CD4-positive, alpha-beta T cell treated with Interleukin-4 for 1 hour (primary cell): ENCODE results near the gene EXOC4.
"Not testable (repeated sequence)": the region's sequence is repeated elsewhere in the genome, so short reads cannot be mapped to it uniquely, and the experiment has no call there.

Source experiments
- DNase-seq, 2 donors: peaks; one replicate each; pipeline ENCODE4 v3.0.0-alpha.2; 2020 to 2022

The EXOC4 gene

GRCh38 chr7:133320891-133321290, 68.0 kb downstream of the EXOC4 start:
- no peak for DNase-seq

- not testable (repeated sequence) for DNase-seq
These were observed 68.5 kb downstream of the EXOC4 start for GRCh38 chr7:133321366-133321765.

DNA sequence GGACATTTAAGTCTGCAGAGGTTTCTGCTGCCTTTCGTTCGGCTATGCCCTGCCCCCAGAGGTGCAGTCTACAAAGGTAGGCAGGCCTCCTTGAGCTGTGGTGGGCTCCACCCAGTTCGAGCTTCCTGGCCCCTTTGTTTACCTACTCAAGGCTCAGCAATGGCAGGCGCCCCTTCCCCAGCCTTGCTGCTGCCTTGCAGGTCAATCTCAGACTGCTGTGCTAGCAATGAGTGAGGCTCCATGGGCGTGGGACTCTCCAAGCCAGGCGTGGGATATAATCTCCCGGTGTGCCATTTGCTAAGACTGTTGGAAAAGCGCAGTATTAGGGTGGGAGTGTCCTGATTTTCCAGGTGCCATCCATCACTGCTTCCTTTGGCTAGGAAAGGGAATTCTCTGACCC, 73.9 kb downstream of the EXOC4 start:
- DNase-seq: not testable (repeated sequence)

- DNase-seq: not testable (repeated sequence)
These were observed 75.1 kb downstream of the EXOC4 start for GRCh38 chr7:133328021-133328420.

DNA sequence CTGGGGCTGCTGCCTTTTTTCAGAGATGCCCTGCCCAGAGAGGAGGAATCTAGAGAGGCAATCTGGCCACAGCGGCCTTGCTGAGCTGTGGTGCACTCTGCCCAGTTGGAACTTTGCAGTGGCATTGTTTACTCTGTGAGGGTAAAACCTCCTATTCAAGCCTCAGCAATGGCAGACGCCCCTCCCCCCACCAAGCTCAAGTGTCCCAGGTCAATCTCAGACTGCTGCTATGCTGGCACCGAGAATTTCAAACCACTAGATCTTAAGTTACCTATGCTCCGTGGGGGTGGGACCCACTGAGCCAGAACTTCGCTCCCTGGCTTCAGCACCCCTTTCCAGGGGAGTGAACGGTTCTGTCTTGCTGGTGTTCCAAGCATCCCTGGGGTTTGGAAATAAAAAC, 77.2 kb downstream of the EXOC4 start:
- no peak for DNase-seq

GRCh38 chr7:133331861-133332260, 79.0 kb downstream of the EXOC4 start:
- no peak for DNase-seq

- DNase-seq: no peak
These were observed 86.9 kb downstream of the EXOC4 start for GRCh38 chr7:133339772-133340171.

GRCh38 chr7:133344275-133344674, 91.4 kb downstream of the EXOC4 start:
- DNase-seq: no peak

DNA sequence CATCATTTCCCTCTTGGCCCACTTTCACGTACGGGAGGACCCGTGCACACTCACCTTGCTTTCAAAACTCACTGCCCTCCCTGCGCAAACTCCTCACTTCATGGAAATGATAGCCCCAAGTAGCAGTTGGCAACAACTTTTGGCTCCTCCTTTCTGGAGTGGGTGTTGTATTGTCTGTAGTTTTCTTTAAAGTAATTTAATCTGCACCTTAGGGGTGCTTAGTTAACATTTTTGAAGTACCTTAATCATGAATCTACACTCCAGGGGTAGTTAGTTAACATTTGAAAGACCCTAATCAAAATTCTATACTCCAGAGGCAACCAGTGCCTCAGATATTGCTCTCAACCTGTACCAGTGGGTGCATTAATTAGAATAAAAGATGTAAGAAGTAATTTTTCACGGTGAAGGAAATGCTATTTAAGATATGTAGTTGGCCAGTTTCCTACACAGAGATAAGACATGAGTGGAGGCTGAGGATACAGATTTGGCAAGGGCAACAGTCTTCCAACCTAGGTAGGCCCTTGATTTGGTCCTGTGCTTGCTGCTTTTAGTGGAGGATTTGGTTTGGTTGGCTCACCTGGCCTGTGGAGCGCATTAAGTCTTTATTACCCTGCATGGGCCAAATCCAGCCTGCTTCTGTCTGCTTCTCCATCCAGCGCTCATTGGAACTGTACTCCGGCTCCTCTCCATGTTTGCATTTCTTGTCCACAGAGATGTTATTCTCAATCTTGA, 93.0 kb downstream of the EXOC4 start:
- no peak for DNase-seq

GRCh38 chr7:133348250-133348649, 95.4 kb downstream of the EXOC4 start:
- DNase-seq: no peak

DNA sequence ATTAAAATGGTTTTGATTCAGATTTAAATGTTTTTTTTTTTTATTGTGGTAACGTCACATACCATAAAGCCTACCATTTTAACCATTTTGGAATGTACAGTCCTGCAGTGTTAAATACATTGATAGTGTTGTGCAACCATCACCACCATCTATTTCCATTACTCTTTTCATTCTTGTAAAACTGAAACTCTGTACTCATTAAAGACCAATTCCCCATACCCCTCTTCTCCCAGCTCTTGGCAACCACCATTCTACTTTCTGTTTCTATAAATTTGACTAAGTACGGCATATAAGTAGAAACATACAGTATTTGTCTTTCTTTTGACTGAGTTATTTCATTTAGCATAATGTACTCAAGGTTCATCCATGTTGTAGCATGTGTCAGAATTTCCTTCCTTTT, 96.2 kb downstream of the EXOC4 start:
- no peak for DNase-seq

- no peak for DNase-seq
These were observed 99.6 kb downstream of the EXOC4 start for GRCh38 chr7:133352430-133352829.

DNA sequence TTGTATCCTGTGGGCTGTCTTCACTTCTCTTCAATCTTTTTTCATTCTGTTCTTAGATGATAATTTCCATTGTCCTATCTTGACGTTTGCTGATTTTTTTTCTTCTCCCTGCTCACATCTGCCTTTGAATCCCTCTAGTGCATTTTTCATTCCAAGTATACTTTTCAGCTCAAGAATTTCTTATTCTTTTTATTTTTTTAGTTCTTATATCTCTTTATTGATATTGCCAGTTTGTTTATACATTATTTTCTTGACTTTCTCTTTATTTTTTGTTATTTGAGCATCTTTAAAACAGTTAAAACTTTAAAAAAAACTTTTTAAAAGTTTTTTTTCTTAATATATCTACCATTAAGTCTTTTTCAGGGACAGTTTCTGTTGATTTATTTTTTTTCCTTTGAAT, 100.9 kb downstream of the EXOC4 start:
- DNase-seq: no peak

DNA sequence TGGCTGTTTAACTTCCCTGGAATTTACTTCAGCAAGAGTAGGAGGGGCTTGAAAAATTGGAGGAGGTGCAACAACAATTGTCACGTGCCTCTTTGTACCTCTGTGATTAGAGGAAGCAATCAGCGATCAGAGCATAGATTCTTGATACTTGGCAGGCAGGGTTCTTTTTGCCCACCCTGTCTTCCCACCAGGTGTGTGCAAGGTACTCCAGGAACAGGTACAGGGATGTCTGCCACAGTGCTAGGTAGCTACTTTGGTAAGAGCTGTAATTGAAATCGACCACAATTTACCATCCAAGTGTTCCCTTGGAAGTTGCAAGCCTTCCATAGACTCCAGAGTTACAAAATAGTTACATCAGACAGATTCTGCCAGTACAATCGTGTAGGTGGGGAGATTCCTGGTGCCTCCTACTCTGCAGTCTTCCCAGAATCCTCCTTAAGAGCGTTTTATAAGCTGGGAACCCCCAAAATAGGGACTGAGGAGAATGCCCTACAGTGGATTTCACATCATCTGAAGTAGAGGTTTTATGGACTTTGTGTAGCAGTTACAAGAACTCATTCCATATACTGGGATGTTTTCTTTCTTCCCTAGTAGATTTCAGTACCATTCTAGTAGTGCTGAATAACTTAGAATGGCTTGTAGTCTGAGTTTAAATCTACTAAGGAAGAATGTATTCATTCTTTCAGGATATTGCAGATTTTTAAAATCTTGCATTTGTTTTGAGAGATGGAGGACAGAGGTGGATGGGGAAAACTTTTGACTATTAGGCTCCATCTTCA, 101.9 kb downstream of the EXOC4 start:
- no peak for DNase-seq

DNA sequence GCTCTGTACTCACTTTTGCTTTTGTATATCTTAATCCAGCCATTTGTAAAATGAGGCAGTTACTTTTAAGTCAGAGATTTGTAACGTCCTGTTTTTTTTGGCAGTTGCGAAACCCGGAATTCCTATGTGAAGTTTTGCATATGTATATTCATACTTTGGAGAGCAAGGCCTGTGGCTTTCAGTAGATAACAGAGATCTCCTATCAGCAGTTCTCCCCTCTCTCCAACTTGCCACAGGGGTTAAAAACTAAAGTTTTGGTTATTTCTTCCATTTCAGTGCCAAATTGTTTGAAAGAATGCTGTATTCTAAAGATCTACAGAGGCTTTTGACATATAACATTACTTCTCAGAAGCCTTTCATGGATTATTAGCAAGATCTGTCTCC, 102.4 kb downstream of the EXOC4 start:
- no peak for DNase-seq

- DNase-seq: no peak
These were observed 102.9 kb downstream of the EXOC4 start for GRCh38 chr7:133355822-133356221.

DNA sequence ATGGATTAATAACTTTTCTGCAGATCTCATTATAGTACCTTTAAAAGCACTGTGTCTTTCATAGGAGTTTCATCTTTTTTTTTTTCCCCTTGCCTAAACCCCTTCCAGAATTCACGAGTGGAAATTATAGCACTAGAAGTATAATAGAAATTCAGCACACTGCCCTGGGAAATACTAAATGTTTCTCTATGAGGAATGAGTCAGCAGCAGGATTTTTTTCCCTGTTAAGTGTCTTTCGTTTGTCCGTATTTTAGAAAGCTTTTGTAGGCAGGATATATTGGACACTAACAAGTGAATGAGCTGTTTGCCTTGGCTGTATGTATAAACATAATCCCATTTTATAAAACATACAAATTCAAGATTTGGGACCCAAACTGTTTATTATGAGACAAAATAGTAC, 105.8 kb downstream of the EXOC4 start:
- DNase-seq: no peak

DNA sequence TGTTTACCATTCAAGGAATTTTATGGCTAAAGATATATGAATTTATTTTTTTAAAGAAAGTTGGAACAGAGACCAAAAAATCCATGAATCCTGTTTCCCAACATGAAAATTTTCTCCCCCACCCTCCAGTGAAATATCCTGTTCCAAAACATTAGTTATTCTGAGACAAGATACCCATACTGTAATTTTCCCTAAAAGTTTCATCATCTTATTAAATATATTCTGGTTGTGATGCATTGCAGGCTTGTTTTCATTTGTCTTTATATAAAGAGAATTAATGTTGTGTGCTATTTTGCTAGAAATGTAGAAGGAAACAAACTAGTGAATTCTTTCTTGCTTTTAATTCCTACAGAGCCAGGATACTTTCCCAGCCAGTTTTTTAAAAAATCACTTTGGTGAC, 106.6 kb downstream of the EXOC4 start:
- DNase-seq: no peak

GRCh38 chr7:133360201-133360600, 107.3 kb downstream of the EXOC4 start:
- DNase-seq: no peak

DNA sequence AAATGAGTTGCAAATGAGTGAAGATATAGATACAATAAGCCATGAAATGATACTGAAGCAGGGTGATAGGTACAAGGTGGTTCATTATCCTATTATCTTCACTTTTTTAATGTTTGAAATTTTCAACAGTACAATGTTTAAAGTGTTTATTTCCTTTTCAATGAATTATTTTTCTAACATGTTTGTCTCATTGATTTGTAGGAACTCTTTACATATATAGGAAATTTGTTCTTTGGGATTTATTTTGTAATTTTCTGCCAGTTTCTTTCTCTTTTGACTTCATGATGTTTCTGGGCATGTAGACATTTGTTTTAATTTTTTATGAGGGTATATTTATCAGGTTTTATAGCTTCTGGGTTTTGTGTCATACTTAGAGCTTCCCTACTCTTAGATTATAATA, 108.9 kb downstream of the EXOC4 start:
- no peak for DNase-seq

DNA sequence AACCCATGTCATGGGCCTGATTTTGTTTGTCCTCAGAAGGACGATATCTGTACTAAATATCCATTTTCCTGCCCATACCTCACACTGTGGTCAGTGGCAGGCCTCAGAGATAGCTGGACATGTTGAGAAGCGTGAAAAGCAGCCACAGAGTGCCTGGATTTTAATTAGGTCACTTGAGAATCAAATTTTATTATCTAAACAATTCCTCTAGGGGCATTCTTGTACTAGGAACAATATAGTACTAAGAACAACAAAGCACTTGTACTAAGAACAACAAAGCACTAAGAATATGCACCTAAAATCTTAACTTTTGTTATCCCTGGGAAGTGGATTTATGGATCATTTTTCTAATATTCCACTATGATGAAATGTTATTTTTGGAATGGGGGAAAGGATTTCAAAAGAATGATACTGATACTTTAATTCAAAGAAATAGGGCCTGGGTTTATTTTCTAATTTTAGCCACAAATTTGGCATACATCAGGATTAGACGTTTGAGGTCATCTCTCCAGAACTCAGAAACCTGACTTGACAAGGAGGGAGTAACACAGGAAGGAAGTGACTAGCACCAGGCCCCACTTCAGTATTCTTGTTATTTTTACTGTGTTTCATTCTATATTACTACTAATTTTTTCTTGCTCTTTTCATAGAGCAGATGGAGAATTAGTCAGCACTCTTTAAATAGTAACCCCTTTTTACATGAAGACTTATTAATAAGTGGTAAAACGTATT, 112.2 kb downstream of the EXOC4 start:
- peak in 1 of 2 donors; percentile 14 for DNase-seq

- DNase-seq: no peak
These were observed 113.0 kb downstream of the EXOC4 start for GRCh38 chr7:133365917-133366316.

- DNase-seq: no peak
These were observed 114.7 kb downstream of the EXOC4 start for GRCh38 chr7:133367561-133367960.

DNA sequence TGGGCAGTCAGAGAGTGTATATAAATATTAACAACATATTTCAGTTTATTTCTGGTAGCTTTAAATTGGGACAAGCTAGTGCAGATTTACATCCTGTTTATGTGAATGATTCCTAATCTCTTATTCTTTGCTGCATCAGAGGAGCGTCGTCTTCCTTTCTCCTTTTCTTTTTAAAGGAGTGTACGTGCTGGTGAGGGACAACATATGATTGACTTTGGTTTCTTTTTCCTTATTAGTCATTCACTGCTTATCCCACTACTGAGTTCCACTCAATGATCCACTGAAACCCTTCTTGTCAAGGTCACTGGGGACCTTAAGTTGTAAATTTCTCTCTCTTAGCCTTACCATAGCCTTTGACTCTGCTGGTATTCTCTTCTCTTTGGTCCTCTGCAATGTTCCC, 116.3 kb downstream of the EXOC4 start:
- no peak for DNase-seq
